WTC11 (cell line): ENCODE data around the gene PODN. TPM values are rescaled to one million over a fixed set of nuclear protein-coding genes. Genes with fewer than 3 reads are reported as not detected.

Source experiments
- ATAC-seq: fragments of 200-7000 bp; cut with Tn5 transposase; 2 replicates; pipeline ENCODE4 v1.10.0; 2021; ENCODE audit warnings: mild to moderate bottlenecking, moderate library complexity
- CTCF ChIA-PET: fragments of 300-600 bp; sonication (Branson Sonifier 250); formaldehyde crosslinking; loops from one replicate; lab custom pipeline; 2021; ENCODE audit warnings: antibody characterized with exemption; lab: Charles Lee
- POLR2A ChIA-PET: fragments of 350-600 bp; sonication (Branson Sonifier 250); formaldehyde crosslinking; loops from one replicate; lab custom pipeline; 2021; ENCODE audit warnings: antibody characterized with exemption; lab: Charles Lee
- DNase-seq: peaks from one replicate; pipeline ENCODE4 v3.0.0; 2021; ENCODE audit warnings: low spot score
- H3K27ac Mint-ChIP-seq: 2 replicates; pipeline ENCODE4 v1.8.0; 2021; ENCODE audit warnings: mixed read lengths
- H3K27me3 Mint-ChIP-seq: 2 replicates; pipeline ENCODE4 v1.8.0; 2021; ENCODE audit warnings: low read depth, mild to moderate bottlenecking, moderate library complexity, mixed read lengths
- H3K36me3 Mint-ChIP-seq: 2 replicates; pipeline ENCODE4 v1.8.0; 2021; ENCODE audit warnings: mixed read lengths
- H3K4me1 Mint-ChIP-seq: 2 replicates; pipeline ENCODE4 v1.8.0; 2022; ENCODE audit warnings: mixed read lengths
- H3K4me3 Mint-ChIP-seq: 2 replicates; pipeline ENCODE4 v1.8.0; 2021; ENCODE audit warnings: mild to moderate bottlenecking, moderate library complexity, mixed read lengths
- H3K9me3 Mint-ChIP-seq: 2 replicates; pipeline ENCODE4 v1.8.0; 2021; ENCODE audit warnings: mixed read lengths
- CBFB ChIP-seq: sonication (generic); formaldehyde crosslinking; IDR thresholded peaks from 2 replicates; pipeline ENCODE4 v1.8.1; 2022; ENCODE audit warnings: mild to moderate bottlenecking, low read depth, missing genetic modification reagents
- ETV6 ChIP-seq: sonication (generic); formaldehyde crosslinking; IDR thresholded peaks from 2 replicates; pipeline ENCODE4 v1.8.1; 2022; ENCODE audit warnings: mild to moderate bottlenecking, missing genetic modification reagents
- FOXP1 ChIP-seq: sonication (generic); formaldehyde crosslinking; IDR thresholded peaks from 2 replicates; pipeline ENCODE4 v1.8.0; 2022; ENCODE audit warnings: missing genetic modification reagents, mild to moderate bottlenecking, moderate library complexity, borderline replicate concordance
- GABPB1 ChIP-seq: sonication (generic); formaldehyde crosslinking; IDR thresholded peaks from 2 replicates; pipeline ENCODE4 v1.8.1; 2023; ENCODE audit warnings: mild to moderate bottlenecking, missing genetic modification reagents
- GTF2I ChIP-seq: fragments of 250-450 bp; sonication (Bioruptor Pico); conservative IDR thresholded peaks from 2 replicates; pipeline ENCODE4 v1.4.0; 2021; ENCODE audit warnings: mild to moderate bottlenecking
- HMGA2 ChIP-seq: fragments of 250-450 bp; sonication (Bioruptor Pico); IDR thresholded peaks from 2 replicates; pipeline ENCODE4 v1.4.0; 2021; ENCODE audit warnings: mild to moderate bottlenecking, moderate library complexity
- NFATC4 ChIP-seq: fragments of 250-450 bp; sonication (Bioruptor Pico); IDR thresholded peaks from 2 replicates; pipeline ENCODE4 v1.9.0; 2021; ENCODE audit warnings: mild to moderate bottlenecking
- NR1H2 ChIP-seq: sonication (generic); formaldehyde crosslinking; IDR thresholded peaks from 2 replicates; pipeline ENCODE4 v1.9.0; 2021; ENCODE audit warnings: mild to moderate bottlenecking, moderate library complexity, missing genetic modification reagents
- TP53 ChIP-seq: sonication (generic); formaldehyde crosslinking; IDR thresholded peaks from 2 replicates; pipeline ENCODE4 v1.8.1; 2023; ENCODE audit warnings: mild to moderate bottlenecking, missing genetic modification reagents
- USF1 ChIP-seq: sonication (generic); formaldehyde crosslinking; IDR thresholded peaks from 2 replicates; pipeline ENCODE4 v1.8.0; 2022; ENCODE audit warnings: mild to moderate bottlenecking, missing genetic modification reagents
- ZMAT4 ChIP-seq: fragments of 250-450 bp; sonication (Bioruptor Pico); IDR thresholded peaks from 2 replicates; pipeline ENCODE4 v1.9.0; 2021; ENCODE audit warnings: mild to moderate bottlenecking
- ZNF121 ChIP-seq: sonication (generic); formaldehyde crosslinking; IDR thresholded peaks from 2 replicates; pipeline ENCODE4 v1.8.0; 2023; ENCODE audit warnings: missing genetic modification reagents
- ZNF671 ChIP-seq: fragments of 250-450 bp; sonication (Bioruptor Pico); IDR thresholded peaks from 2 replicates; pipeline ENCODE4 v1.8.0; 2021; ENCODE audit warnings: mild to moderate bottlenecking
- total RNA-seq: library from RNA; stranded (reverse); gene quantifications from 3 replicates; pipeline ENCODE4 v1.2.3, GENCODE V29; 2021
- TF ChIP-seq, protein P1 (sequence below): fragments of 250-450 bp; sonication (Bioruptor Pico); IDR thresholded peaks from 2 replicates; pipeline ENCODE4 v1.9.0; 2021; ENCODE audit warnings: mild to moderate bottlenecking
- TF ChIP-seq, protein P2 (sequence below): fragments of 250-450 bp; sonication (Bioruptor Pico); IDR thresholded peaks from 2 replicates; pipeline ENCODE4 v1.9.0; 2021; ENCODE audit warnings: moderate library complexity, mild to moderate bottlenecking, inconsistent platforms, borderline replicate concordance
- TF ChIP-seq, protein P3 (sequence below): sonication (generic); formaldehyde crosslinking; IDR thresholded peaks from 2 replicates; pipeline ENCODE4 v1.8.0; 2023; ENCODE audit warnings: missing genetic modification reagents, mild to moderate bottlenecking, borderline replicate concordance
- TF ChIP-seq, protein P4 (sequence below): fragments of 250-450 bp; sonication (Bioruptor Pico); IDR thresholded peaks from 2 replicates; pipeline ENCODE4 v1.9.0; 2021; ENCODE audit warnings: mild to moderate bottlenecking, borderline replicate concordance
- TF ChIP-seq, protein P5 (sequence below): sonication (generic); formaldehyde crosslinking; IDR thresholded peaks from 2 replicates; pipeline ENCODE4 v1.8.1; 2023; ENCODE audit warnings: mild to moderate bottlenecking, missing genetic modification reagents, moderate library complexity

PODN gene
- total RNA-seq, 1 experiment from 2014 or later, result 0.48 TPM

GRCh38 chr1:53123453-53124140, 61.6 kb downstream of the PODN start:
- no peaks in the 10 kb centered on the region for H3K36me3 Mint-ChIP-seq
- no peak for TF ChIP-seq ZMAT4 (CRISPR knock-in tag)
- TF ChIP-seq, protein P1, sequence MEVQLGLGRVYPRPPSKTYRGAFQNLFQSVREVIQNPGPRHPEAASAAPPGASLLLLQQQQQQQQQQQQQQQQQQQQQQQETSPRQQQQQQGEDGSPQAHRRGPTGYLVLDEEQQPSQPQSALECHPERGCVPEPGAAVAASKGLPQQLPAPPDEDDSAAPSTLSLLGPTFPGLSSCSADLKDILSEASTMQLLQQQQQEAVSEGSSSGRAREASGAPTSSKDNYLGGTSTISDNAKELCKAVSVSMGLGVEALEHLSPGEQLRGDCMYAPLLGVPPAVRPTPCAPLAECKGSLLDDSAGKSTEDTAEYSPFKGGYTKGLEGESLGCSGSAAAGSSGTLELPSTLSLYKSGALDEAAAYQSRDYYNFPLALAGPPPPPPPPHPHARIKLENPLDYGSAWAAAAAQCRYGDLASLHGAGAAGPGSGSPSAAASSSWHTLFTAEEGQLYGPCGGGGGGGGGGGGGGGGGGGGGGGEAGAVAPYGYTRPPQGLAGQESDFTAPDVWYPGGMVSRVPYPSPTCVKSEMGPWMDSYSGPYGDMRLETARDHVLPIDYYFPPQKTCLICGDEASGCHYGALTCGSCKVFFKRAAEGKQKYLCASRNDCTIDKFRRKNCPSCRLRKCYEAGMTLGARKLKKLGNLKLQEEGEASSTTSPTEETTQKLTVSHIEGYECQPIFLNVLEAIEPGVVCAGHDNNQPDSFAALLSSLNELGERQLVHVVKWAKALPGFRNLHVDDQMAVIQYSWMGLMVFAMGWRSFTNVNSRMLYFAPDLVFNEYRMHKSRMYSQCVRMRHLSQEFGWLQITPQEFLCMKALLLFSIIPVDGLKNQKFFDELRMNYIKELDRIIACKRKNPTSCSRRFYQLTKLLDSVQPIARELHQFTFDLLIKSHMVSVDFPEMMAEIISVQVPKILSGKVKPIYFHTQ (CRISPR knock-in tag), result no peak
- TF ChIP-seq, all 79 proteins: peak for 0
- DNase-seq, result no peak
- H3K9me3 Mint-ChIP-seq, result peaks cover 4% of the 10 kb centered on the region; the same call in 1 of the 2 replicates
- ChIA-PET CTCF (interaction anchor here (1.4 to 1.8 kb wide), 2 partner anchors 17 to 58 kb away, joined by 3 to 6 read pairs; no protein-coding TSS in a partner anchor), POLR2A (no interaction called here)
- no peak for ATAC-seq
- no peaks in the 10 kb centered on the region; the same call in none of the 2 replicates for H3K27me3 Mint-ChIP-seq
- H3K4me1 Mint-ChIP-seq, result peaks cover 20% of the 10 kb centered on the region
- H3K27ac Mint-ChIP-seq, result no peak overlapping the region
- H3K4me3 Mint-ChIP-seq, result no peak overlapping the region

DNA sequence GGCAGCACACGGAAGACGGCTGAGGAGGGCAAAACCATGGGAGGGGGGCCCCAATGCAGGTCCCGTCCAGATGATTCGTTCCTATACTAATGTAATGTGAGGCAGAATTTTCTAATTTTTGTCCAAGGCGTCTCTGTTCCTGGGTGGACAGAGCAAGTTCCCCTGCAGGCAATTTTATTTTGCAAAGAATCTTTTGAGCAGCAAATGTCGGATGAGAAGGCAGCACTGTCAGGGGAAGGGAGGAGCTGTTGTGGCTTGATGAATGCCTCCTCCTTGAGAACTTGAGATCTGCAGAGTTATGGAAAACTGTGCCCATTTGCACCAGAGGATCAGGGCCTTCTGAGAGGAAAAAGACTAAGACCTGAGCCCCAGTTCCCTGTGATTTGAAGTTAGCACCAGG, 63.1 kb downstream of the PODN start:
- CTCF ChIA-PET, result interaction anchor here (1.2 kb wide), 1 partner anchor 59 kb away, joined by 3 read pairs; no protein-coding TSS in a partner anchor
- POLR2A ChIA-PET, result no interaction called here
- Mint-ChIP-seq H3K9me3 (peaks cover 4% of the 10 kb centered on the region; the same call in 1 of the 2 replicates), H3K27me3 (no peaks in the 10 kb centered on the region; the same call in none of the 2 replicates), H3K4me3 (no peak overlapping the region), H3K27ac (no peak overlapping the region), H3K36me3 (no peaks in the 10 kb centered on the region), H3K4me1 (peaks cover 13% of the 10 kb centered on the region)
- DNase-seq, result no peak
- ATAC-seq, result no peak
- TF ChIP-seq ETV6 (CRISPR knock-in tag), result no peak
- no peak for TF ChIP-seq GABPB1 (CRISPR knock-in tag)
- TF ChIP-seq, protein P2, sequence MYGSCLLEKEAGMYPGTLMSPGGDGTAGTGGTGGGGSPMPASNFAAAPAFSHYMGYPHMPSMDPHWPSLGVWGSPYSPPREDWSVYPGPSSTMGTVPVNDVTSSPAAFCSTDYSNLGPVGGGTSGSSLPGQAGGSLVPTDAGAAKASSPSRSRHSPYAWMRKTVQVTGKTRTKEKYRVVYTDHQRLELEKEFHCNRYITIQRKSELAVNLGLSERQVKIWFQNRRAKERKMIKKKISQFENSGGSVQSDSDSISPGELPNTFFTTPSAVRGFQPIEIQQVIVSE (CRISPR knock-in tag), result no peak
- TF ChIP-seq, protein P3, sequence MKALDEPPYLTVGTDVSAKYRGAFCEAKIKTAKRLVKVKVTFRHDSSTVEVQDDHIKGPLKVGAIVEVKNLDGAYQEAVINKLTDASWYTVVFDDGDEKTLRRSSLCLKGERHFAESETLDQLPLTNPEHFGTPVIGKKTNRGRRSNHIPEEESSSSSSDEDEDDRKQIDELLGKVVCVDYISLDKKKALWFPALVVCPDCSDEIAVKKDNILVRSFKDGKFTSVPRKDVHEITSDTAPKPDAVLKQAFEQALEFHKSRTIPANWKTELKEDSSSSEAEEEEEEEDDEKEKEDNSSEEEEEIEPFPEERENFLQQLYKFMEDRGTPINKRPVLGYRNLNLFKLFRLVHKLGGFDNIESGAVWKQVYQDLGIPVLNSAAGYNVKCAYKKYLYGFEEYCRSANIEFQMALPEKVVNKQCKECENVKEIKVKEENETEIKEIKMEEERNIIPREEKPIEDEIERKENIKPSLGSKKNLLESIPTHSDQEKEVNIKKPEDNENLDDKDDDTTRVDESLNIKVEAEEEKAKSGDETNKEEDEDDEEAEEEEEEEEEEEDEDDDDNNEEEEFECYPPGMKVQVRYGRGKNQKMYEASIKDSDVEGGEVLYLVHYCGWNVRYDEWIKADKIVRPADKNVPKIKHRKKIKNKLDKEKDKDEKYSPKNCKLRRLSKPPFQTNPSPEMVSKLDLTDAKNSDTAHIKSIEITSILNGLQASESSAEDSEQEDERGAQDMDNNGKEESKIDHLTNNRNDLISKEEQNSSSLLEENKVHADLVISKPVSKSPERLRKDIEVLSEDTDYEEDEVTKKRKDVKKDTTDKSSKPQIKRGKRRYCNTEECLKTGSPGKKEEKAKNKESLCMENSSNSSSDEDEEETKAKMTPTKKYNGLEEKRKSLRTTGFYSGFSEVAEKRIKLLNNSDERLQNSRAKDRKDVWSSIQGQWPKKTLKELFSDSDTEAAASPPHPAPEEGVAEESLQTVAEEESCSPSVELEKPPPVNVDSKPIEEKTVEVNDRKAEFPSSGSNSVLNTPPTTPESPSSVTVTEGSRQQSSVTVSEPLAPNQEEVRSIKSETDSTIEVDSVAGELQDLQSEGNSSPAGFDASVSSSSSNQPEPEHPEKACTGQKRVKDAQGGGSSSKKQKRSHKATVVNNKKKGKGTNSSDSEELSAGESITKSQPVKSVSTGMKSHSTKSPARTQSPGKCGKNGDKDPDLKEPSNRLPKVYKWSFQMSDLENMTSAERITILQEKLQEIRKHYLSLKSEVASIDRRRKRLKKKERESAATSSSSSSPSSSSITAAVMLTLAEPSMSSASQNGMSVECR (CRISPR knock-in tag), result no peak
- TF ChIP-seq, protein P4, sequence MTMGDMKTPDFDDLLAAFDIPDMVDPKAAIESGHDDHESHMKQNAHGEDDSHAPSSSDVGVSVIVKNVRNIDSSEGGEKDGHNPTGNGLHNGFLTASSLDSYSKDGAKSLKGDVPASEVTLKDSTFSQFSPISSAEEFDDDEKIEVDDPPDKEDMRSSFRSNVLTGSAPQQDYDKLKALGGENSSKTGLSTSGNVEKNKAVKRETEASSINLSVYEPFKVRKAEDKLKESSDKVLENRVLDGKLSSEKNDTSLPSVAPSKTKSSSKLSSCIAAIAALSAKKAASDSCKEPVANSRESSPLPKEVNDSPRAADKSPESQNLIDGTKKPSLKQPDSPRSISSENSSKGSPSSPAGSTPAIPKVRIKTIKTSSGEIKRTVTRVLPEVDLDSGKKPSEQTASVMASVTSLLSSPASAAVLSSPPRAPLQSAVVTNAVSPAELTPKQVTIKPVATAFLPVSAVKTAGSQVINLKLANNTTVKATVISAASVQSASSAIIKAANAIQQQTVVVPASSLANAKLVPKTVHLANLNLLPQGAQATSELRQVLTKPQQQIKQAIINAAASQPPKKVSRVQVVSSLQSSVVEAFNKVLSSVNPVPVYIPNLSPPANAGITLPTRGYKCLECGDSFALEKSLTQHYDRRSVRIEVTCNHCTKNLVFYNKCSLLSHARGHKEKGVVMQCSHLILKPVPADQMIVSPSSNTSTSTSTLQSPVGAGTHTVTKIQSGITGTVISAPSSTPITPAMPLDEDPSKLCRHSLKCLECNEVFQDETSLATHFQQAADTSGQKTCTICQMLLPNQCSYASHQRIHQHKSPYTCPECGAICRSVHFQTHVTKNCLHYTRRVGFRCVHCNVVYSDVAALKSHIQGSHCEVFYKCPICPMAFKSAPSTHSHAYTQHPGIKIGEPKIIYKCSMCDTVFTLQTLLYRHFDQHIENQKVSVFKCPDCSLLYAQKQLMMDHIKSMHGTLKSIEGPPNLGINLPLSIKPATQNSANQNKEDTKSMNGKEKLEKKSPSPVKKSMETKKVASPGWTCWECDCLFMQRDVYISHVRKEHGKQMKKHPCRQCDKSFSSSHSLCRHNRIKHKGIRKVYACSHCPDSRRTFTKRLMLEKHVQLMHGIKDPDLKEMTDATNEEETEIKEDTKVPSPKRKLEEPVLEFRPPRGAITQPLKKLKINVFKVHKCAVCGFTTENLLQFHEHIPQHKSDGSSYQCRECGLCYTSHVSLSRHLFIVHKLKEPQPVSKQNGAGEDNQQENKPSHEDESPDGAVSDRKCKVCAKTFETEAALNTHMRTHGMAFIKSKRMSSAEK (CRISPR knock-in tag), result no peak
- no peak for TF ChIP-seq CBFB (CRISPR knock-in tag)
- TF ChIP-seq FOXP1 (CRISPR knock-in tag), result no peak
- no peak for TF ChIP-seq ZNF671
- TF ChIP-seq HMGA2 (CRISPR knock-in tag), result no peak
- TF ChIP-seq ZNF121, result no peak
- TF ChIP-seq NFATC4 (CRISPR knock-in tag), result no peak
- TF ChIP-seq, protein P5, sequence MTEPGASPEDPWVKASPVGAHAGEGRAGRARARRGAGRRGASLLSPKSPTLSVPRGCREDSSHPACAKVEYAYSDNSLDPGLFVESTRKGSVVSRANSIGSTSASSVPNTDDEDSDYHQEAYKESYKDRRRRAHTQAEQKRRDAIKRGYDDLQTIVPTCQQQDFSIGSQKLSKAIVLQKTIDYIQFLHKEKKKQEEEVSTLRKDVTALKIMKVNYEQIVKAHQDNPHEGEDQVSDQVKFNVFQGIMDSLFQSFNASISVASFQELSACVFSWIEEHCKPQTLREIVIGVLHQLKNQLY (CRISPR knock-in tag), result no peak
- no peak for TF ChIP-seq GTF2I (CRISPR knock-in tag)
- TF ChIP-seq USF1 (CRISPR knock-in tag), result no peak
- TF ChIP-seq NR1H2 (CRISPR knock-in tag), result no peak
- TF ChIP-seq TP53 (CRISPR knock-in tag), result no peak
